ENCODE measurements around the gene GSG1L.

GRCh38 chr16:27805828-27806351 is 257.6 kb downstream of the GSG1L start:
- TF ChIP-seq, protein P1, sequence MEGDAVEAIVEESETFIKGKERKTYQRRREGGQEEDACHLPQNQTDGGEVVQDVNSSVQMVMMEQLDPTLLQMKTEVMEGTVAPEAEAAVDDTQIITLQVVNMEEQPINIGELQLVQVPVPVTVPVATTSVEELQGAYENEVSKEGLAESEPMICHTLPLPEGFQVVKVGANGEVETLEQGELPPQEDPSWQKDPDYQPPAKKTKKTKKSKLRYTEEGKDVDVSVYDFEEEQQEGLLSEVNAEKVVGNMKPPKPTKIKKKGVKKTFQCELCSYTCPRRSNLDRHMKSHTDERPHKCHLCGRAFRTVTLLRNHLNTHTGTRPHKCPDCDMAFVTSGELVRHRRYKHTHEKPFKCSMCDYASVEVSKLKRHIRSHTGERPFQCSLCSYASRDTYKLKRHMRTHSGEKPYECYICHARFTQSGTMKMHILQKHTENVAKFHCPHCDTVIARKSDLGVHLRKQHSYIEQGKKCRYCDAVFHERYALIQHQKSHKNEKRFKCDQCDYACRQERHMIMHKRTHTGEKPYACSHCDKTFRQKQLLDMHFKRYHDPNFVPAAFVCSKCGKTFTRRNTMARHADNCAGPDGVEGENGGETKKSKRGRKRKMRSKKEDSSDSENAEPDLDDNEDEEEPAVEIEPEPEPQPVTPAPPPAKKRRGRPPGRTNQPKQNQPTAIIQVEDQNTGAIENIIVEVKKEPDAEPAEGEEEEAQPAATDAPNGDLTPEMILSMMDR (conservative IDR thresholded peaks at IDR 0.05), result no peak
- no peak for TF ChIP-seq ZFX (IDR thresholded peaks at IDR 0.05)

All from C4-2B (cell line).